Panc1 (cell line): Measurements from ENCODE around the gene MPZL3. TPM values are rescaled to one million over a fixed set of nuclear protein-coding genes. Genes with fewer than 3 reads are reported as not detected.

ENCODE experiments used
- ATAC-seq: fragments of 200-7000 bp; cut with Tn5 transposase; 2 replicates; pipeline ENCODE4 v1.9.1; 2020; ENCODE audit warnings: mild to moderate bottlenecking, moderate library complexity
- BruUV-seq: library from RNA; stranded (reverse); fragments of 400-500 nt; replicated peaks from 2 replicates; lab custom pipeline; 2021; lab: Mats Ljungman, UMichigan
- CTCF ChIA-PET: fragments of 300-600 bp; sonication (Branson Sonifier 250); formaldehyde crosslinking; loops from one replicate; lab custom pipeline; 2022; ENCODE audit warnings: antibody characterized with exemption; lab: Charles Lee
- POLR2A ChIA-PET: fragments of 300-600 bp; sonication (Branson Sonifier 250); formaldehyde crosslinking; loops from one replicate; lab custom pipeline; 2022; ENCODE audit warnings: antibody characterized with exemption; lab: Charles Lee
- DNase-seq: peaks from one replicate; pipeline ENCODE4 v3.0.0-alpha.2; 2010; ENCODE audit warnings: low read depth, low spot score
- H3K27ac ChIP-seq: 2 replicates; pipeline ENCODE4 v1.5.1; 2011; ENCODE audit warnings: mild to moderate bottlenecking, low read length, inconsistent platforms
- H3K27me3 ChIP-seq: fragments of 200-500 bp; sonication (Bioruptor generic); 2 replicates; pipeline ENCODE4 v1.6.0; 2014; ENCODE audit warnings: low read length, inconsistent platforms; ENCODE audit not compliant: control insufficient read depth, insufficient read depth
- H3K36me3 ChIP-seq: fragments of 200-500 bp; sonication (Bioruptor generic); 2 replicates; pipeline ENCODE4 v1.5.1; 2014; ENCODE audit warnings: inconsistent platforms, mild to moderate bottlenecking, low read length, moderate library complexity; ENCODE audit not compliant: control insufficient read depth, insufficient read depth
- H3K4me1 ChIP-seq: 2 replicates; pipeline ENCODE4 v1.5.1; 2011; ENCODE audit warnings: inconsistent platforms, mild to moderate bottlenecking, low read length, moderate library complexity; ENCODE audit not compliant: control insufficient read depth, insufficient read depth
- H3K4me3 ChIP-seq, 2 experiments: 2 replicates each; pipeline ENCODE4 v1.5.1; 2011 to 2012; ENCODE audit warnings: low read depth in 2 of 2, low read length in 2 of 2, mild to moderate bottlenecking in 2 of 2, inconsistent platforms in 1 of 2, moderate library complexity in 1 of 2
- H3K9me3 ChIP-seq: fragments of 200-500 bp; sonication (Bioruptor generic); 2 replicates; pipeline ENCODE4 v1.5.1; 2014; ENCODE audit warnings: low read depth, mild to moderate bottlenecking, inconsistent platforms, low read length, moderate library complexity; ENCODE audit not compliant: control insufficient read depth, insufficient read depth
- POLR2AphosphoS5 ChIP-seq: IDR thresholded peaks from 2 replicates; pipeline ENCODE4 v1.6.1; 2012; ENCODE audit warnings: mild to moderate bottlenecking, low read depth, low read length, moderate library complexity
- SIN3A ChIP-seq: IDR thresholded peaks from 2 replicates; pipeline ENCODE4 v1.6.1; 2012; ENCODE audit warnings: low read depth, mild to moderate bottlenecking, low read length, moderate library complexity, borderline replicate concordance; ENCODE audit not compliant: insufficient read depth
- TCF7L2 ChIP-seq: IDR thresholded peaks from 2 replicates; pipeline ENCODE4 v1.6.1; 2011; ENCODE audit warnings: mild to moderate bottlenecking, low read depth, low read length, inconsistent platforms
- in situ Hi-C: cut with HindIII; loops from 2 replicates; pipeline ENCODE4 v1.10.0; 2016; ENCODE audit warnings: low sequenced_read_pairs, low pct_unique_long_range_greater_than_20kb
- intact Hi-C: fragments of 100-400 bp; cut with micrococcal nuclease; formaldehyde crosslinking; loops from one replicate; pipeline ENCODE4 v1.10.0; 2022; ENCODE audit not compliant: unreplicated experiment
- total RNA-seq: library from RNA; stranded (reverse); gene quantifications from one replicate; pipeline ENCODE4 v1.2.1, GENCODE V29; 2021; ENCODE audit not compliant: unreplicated experiment
- TF ChIP-seq, protein P1 (sequence below), 2 experiments: IDR thresholded peaks; 2 replicates each; pipeline ENCODE4 v1.6.1; 2011 to 2012; ENCODE audit warnings: low read depth in 2 of 2, control low read depth in 1 of 2, low read length in 1 of 2, mild to moderate bottlenecking in 1 of 2, moderate library complexity in 1 of 2; ENCODE audit not compliant: insufficient read depth in 1 of 2
- TF ChIP-seq, protein P2 (sequence below): fragments of 450-650 bp; IDR thresholded peaks from 2 replicates; pipeline ENCODE4 v1.5.1; 2017; ENCODE audit warnings: mild to moderate bottlenecking

Gene MPZL3
- total RNA-seq, 1 experiment from 2014 or later = 1.0 TPM

DNA sequence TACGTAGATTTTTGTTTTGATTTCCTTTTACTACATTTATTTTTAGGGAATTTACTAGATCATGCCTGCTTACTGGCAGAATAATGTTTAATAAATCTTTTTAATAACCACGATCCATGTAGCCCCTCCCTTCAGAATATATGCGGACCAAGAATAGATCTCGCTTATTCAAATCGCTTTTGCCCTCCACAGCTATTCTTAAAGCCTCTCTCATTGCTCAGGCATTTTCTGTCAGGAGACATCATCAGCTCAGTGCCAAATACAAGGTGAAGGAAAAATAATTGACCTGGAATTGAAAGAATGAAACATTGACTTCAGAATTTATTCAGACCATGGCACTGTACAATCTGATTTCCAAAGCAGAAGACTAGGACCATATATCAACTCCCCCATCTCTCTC lies 17.3 kb downstream of the MPZL3 start:
- BruUV-seq = no TSS peak
- no peak overlapping the region for H3K27ac ChIP-seq
- DNase-seq (no peak), ATAC-seq (no peak)
- peaks cover 13% of the 10 kb centered on the region for H3K27me3 ChIP-seq
- in situ Hi-C loops (no loop called here), intact Hi-C loops (no loop called here)
- CTCF ChIA-PET = no interaction called here
- POLR2A ChIA-PET = no interaction called here
- H3K4me1 ChIP-seq = no peaks in the 10 kb centered on the region
- no peak overlapping the region for H3K4me3 ChIP-seq
- TF ChIP-seq TCF7L2 (no peak), SIN3A (no peak), POLR2AphosphoS5 (no peak)
- TF ChIP-seq, protein P1, sequence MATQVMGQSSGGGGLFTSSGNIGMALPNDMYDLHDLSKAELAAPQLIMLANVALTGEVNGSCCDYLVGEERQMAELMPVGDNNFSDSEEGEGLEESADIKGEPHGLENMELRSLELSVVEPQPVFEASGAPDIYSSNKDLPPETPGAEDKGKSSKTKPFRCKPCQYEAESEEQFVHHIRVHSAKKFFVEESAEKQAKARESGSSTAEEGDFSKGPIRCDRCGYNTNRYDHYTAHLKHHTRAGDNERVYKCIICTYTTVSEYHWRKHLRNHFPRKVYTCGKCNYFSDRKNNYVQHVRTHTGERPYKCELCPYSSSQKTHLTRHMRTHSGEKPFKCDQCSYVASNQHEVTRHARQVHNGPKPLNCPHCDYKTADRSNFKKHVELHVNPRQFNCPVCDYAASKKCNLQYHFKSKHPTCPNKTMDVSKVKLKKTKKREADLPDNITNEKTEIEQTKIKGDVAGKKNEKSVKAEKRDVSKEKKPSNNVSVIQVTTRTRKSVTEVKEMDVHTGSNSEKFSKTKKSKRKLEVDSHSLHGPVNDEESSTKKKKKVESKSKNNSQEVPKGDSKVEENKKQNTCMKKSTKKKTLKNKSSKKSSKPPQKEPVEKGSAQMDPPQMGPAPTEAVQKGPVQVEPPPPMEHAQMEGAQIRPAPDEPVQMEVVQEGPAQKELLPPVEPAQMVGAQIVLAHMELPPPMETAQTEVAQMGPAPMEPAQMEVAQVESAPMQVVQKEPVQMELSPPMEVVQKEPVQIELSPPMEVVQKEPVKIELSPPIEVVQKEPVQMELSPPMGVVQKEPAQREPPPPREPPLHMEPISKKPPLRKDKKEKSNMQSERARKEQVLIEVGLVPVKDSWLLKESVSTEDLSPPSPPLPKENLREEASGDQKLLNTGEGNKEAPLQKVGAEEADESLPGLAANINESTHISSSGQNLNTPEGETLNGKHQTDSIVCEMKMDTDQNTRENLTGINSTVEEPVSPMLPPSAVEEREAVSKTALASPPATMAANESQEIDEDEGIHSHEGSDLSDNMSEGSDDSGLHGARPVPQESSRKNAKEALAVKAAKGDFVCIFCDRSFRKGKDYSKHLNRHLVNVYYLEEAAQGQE (IDR thresholded peaks at IDR 0.05; ENCODE audit: insufficient read depth in 1 of 2, low read depth in 2 of 2, low read length in 1 of 2) = no peak
- TF ChIP-seq, protein P2, sequence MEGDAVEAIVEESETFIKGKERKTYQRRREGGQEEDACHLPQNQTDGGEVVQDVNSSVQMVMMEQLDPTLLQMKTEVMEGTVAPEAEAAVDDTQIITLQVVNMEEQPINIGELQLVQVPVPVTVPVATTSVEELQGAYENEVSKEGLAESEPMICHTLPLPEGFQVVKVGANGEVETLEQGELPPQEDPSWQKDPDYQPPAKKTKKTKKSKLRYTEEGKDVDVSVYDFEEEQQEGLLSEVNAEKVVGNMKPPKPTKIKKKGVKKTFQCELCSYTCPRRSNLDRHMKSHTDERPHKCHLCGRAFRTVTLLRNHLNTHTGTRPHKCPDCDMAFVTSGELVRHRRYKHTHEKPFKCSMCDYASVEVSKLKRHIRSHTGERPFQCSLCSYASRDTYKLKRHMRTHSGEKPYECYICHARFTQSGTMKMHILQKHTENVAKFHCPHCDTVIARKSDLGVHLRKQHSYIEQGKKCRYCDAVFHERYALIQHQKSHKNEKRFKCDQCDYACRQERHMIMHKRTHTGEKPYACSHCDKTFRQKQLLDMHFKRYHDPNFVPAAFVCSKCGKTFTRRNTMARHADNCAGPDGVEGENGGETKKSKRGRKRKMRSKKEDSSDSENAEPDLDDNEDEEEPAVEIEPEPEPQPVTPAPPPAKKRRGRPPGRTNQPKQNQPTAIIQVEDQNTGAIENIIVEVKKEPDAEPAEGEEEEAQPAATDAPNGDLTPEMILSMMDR = no peak
- no peaks in the 10 kb centered on the region for H3K9me3 ChIP-seq
- no peaks in the 10 kb centered on the region for H3K36me3 ChIP-seq

DNA sequence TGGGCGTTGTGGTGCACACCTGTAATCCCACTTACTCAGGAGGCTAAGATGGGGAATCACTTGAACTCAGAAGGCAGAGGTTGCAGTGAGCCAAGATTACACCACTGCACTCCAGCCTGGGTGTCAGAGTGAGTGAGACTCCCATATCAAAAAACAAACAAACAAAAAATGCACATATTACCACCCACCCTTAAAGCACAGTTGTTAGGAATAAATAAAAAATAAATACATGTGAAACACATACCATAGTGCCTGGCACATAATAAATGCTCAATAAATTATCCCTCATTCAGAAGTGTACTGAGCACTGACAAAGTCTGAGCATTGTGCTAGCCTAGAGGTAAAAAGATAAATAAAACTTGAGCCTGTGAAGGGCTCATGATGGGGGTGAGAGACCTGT lies 18.3 kb downstream of the MPZL3 start:
- Histone ChIP-seq H3K4me1 (no peaks in the 10 kb centered on the region), H3K36me3 (no peaks in the 10 kb centered on the region), H3K9me3 (no peaks in the 10 kb centered on the region), H3K27me3 (peaks cover 10% of the 10 kb centered on the region), H3K27ac (no peak overlapping the region), H3K4me3 (no peak overlapping the region)
- POLR2A ChIA-PET = no interaction called here
- no TSS peak for BruUV-seq
- DNase-seq (no peak), ATAC-seq (no peak)
- intact Hi-C loops (no loop called here), in situ Hi-C loops (no loop called here)
- CTCF ChIA-PET = no interaction called here
- TF ChIP-seq TCF7L2 = no peak
- TF ChIP-seq, protein P2 = no peak
- no peak for TF ChIP-seq SIN3A
- no peak for TF ChIP-seq POLR2AphosphoS5
- TF ChIP-seq, protein P1 (IDR thresholded peaks at IDR 0.05; ENCODE audit: insufficient read depth in 1 of 2, low read depth in 2 of 2, low read length in 1 of 2) = no peak
